Measurements from ENCODE around the gene SERPINA1. TPM values are rescaled to one million over a fixed set of nuclear protein-coding genes. Genes with fewer than 3 reads are reported as not detected.

SERPINA1 gene
- total RNA-seq, 1 experiment from 2014 or later = not detected

- Histone ChIP-seq H3K27ac (ENCODE audit: low read depth, low read length, poor library complexity, severe bottlenecking) (no peak overlapping the region), H3K4me3 (ENCODE audit: low read depth, low read length, poor library complexity, severe bottlenecking) (no peak overlapping the region), H3K9me3 (ENCODE audit: low read depth, low read length, poor library complexity, severe bottlenecking) (no peaks in the 10 kb centered on the region), H3K4me1 (ENCODE audit: insufficient read depth, low read length, poor library complexity, severe bottlenecking) (no peaks in the 10 kb centered on the region), H3K36me3 (ENCODE audit: insufficient read depth, low read length, poor library complexity, severe bottlenecking) (no peaks in the 10 kb centered on the region), H3K27me3 (replicated peaks; ENCODE audit: insufficient read depth, low read depth, low read length, poor library complexity) (no peaks in the 10 kb centered on the region)
- POLR2A ChIA-PET (ENCODE audit: low non-redundant PET) = no interaction called here
- no peak for TF ChIP-seq EZH2 (IDR thresholded peaks at IDR 0.05; ENCODE audit: borderline replicate concordance, low read depth, low read length, poor library complexity, severe bottlenecking)
- TF ChIP-seq, protein P1, sequence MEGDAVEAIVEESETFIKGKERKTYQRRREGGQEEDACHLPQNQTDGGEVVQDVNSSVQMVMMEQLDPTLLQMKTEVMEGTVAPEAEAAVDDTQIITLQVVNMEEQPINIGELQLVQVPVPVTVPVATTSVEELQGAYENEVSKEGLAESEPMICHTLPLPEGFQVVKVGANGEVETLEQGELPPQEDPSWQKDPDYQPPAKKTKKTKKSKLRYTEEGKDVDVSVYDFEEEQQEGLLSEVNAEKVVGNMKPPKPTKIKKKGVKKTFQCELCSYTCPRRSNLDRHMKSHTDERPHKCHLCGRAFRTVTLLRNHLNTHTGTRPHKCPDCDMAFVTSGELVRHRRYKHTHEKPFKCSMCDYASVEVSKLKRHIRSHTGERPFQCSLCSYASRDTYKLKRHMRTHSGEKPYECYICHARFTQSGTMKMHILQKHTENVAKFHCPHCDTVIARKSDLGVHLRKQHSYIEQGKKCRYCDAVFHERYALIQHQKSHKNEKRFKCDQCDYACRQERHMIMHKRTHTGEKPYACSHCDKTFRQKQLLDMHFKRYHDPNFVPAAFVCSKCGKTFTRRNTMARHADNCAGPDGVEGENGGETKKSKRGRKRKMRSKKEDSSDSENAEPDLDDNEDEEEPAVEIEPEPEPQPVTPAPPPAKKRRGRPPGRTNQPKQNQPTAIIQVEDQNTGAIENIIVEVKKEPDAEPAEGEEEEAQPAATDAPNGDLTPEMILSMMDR (conservative IDR thresholded peaks at IDR 0.05; ENCODE audit: low read depth, low read length) = no peak
- no TSS peak for BruUV-seq (replicated peaks)
- no peak for DNase-seq (ENCODE audit: low spot score)
- CTCF ChIA-PET = no interaction called here
- intact Hi-C loops (cut with micrococcal nuclease; ENCODE audit: unreplicated experiment) = no loop called here
Observed at GRCh38 chr14:94368243-94368590, 20.2 kb downstream of the SERPINA1 start.

- H3K9me3 ChIP-seq (ENCODE audit: low read depth, low read length, poor library complexity, severe bottlenecking) = no peaks in the 10 kb centered on the region
- no peak overlapping the region for H3K27ac ChIP-seq (ENCODE audit: low read depth, low read length, poor library complexity, severe bottlenecking)
- TF ChIP-seq EZH2 (IDR thresholded peaks at IDR 0.05; ENCODE audit: borderline replicate concordance, low read depth, low read length, poor library complexity, severe bottlenecking) = no peak
- TF ChIP-seq, protein P1 (conservative IDR thresholded peaks at IDR 0.05; ENCODE audit: low read depth, low read length) = no peak
- CTCF ChIA-PET = no interaction called here
- H3K4me3 ChIP-seq (ENCODE audit: low read depth, low read length, poor library complexity, severe bottlenecking) = no peak overlapping the region
- no peaks in the 10 kb centered on the region for H3K4me1 ChIP-seq (ENCODE audit: insufficient read depth, low read length, poor library complexity, severe bottlenecking)
- no peak for DNase-seq (ENCODE audit: low spot score)
- H3K27me3 ChIP-seq (replicated peaks; ENCODE audit: insufficient read depth, low read depth, low read length, poor library complexity) = no peaks in the 10 kb centered on the region
- BruUV-seq (replicated peaks) = no TSS peak
- no peaks in the 10 kb centered on the region for H3K36me3 ChIP-seq (ENCODE audit: insufficient read depth, low read length, poor library complexity, severe bottlenecking)
- POLR2A ChIA-PET (ENCODE audit: low non-redundant PET) = no interaction called here
- intact Hi-C loops (cut with micrococcal nuclease; ENCODE audit: unreplicated experiment) = no loop called here
Observed at GRCh38 chr14:94367347-94368242, 20.8 kb downstream of the SERPINA1 start.

- TF ChIP-seq EZH2 (IDR thresholded peaks at IDR 0.05; ENCODE audit: borderline replicate concordance, low read depth, low read length, poor library complexity, severe bottlenecking) = no peak
- TF ChIP-seq, protein P1 (conservative IDR thresholded peaks at IDR 0.05; ENCODE audit: low read depth, low read length) = no peak
- no TSS peak for BruUV-seq (replicated peaks)
- no peaks in the 10 kb centered on the region for H3K9me3 ChIP-seq (ENCODE audit: low read depth, low read length, poor library complexity, severe bottlenecking)
- no peak within 1 kb of the TSS for H3K4me3 ChIP-seq (ENCODE audit: low read depth, low read length, poor library complexity, severe bottlenecking)
- ChIA-PET CTCF (no interaction called here), POLR2A (ENCODE audit: low non-redundant PET) (no interaction called here)
- no peak for DNase-seq (ENCODE audit: low spot score)
- intact Hi-C loops (cut with micrococcal nuclease; ENCODE audit: unreplicated experiment) = no loop called here
- no peaks in the 10 kb centered on the region for H3K27me3 ChIP-seq (replicated peaks; ENCODE audit: insufficient read depth, low read depth, low read length, poor library complexity)
- no peak within 1 kb of the TSS for H3K27ac ChIP-seq (ENCODE audit: low read depth, low read length, poor library complexity, severe bottlenecking)
- H3K4me1 ChIP-seq (ENCODE audit: insufficient read depth, low read length, poor library complexity, severe bottlenecking) = no peaks in the 10 kb centered on the region
- H3K36me3 ChIP-seq (ENCODE audit: insufficient read depth, low read length, poor library complexity, severe bottlenecking) = no peaks in the 10 kb centered on the region
Observed at GRCh38 chr14:94366146-94366915, 22.1 kb downstream of the SERPINA1 start, which contains the start of gene SERPINA2. TSS of gene SERPINA2 (minus strand) at chr14:94366698.
